ENCODE results near the gene LRRC23.

LRRC23 gene

DNA sequence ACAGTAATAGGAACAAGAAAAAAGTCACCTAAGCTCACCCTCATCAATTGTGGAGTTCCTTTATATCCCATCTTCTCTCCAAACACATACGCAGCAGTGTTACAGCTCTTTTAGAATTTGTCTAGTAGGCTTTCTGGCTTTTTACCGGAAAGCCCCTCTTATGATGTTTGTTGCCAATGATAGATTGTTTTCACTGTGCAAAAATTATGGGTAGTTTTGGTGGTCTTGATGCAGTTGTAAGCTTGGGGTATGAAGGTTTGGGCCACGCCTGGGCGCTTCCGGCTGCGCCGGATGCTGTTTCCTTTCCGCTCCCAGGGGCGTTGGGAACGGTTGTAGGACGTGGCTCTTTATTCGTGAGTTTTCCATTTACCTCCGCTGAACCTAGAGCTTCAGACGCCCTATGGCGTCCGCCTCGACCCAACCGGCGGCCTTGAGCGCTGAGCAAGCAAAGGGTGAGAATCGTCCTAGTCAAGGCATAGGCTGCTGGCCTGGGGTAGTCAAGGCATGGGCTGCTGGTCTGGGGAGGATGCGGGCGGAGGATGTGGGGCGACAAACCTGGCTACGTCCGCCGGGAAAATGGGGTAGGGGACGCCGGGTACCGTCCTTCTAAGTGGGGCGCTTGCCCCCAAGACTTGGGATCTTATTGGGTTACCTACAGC lies 39.2 kb downstream of the LRRC23 start, which contains the start of the genes C12orf57 and RNU7-1:
Gene C12orf57, plus strand, starts transcription at position 301 of the 659 bp plus-strand sequence. Its CDS starts 100 bp downstream, at position 401.
Gene RNU7-1, plus strand, starts transcription at position 95 of the 659 bp plus-strand sequence.
- peak; percentile 66 for DNase-seq (ENCODE audit: low read depth)

DNA sequence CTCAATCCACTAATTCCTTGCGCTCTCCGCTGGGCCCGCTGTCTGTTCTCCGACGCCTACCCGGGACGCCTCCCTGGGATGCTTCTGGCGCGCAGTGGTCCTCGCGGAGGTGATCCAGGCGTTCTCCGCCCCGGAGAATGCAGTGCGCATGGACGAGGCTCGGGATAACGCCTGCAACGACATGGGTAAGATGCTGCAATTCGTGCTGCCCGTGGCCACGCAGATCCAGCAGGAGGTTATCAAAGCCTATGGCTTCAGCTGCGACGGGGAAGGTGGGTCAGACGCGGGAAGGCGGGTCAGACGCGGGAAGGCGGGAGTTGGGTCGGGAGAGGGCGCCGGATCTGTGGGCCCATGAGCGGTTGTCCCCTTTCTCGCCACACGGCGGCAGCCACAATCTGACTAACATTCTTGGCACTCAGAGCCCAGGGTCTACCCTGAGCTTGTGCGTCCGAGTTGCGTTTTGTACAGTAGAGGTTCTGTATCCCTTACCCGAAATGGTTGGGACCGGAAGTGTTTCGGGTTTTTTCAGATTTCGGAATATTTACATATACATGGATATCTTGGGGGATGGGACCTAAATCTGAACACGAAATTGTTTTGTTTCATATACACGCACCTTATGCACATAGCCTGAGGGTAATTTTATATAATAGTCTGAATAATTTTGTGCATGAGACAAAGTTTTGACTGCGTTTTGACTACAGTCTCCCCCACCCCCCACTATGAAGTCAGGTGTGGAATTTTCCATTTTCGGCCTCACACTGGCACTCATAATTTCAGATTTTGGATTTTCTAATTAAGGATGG lies 40.0 kb downstream of the LRRC23 start:
- DNase-seq (ENCODE audit: low read depth): peak; percentile 77

DNA sequence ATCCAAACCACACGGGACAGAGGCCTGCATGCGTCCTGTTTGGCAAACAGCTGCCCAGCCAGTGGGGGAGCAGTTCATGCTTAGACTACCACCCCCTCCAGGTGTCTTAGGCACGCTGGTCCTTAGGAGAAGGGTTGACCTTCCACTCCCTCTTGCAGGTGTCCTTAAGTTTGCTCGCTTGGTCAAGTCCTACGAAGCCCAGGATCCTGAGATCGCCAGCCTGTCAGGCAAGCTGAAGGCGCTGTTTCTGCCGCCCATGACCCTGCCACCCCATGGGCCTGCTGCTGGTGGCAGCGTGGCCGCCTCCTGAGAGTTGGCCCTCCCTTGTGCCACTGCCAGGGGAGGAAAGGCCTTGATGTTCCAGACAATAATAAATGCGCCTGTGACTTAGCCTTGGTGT lies 41.0 kb downstream of the LRRC23 start:
- DNase-seq (ENCODE audit: low read depth): no peak

DNA sequence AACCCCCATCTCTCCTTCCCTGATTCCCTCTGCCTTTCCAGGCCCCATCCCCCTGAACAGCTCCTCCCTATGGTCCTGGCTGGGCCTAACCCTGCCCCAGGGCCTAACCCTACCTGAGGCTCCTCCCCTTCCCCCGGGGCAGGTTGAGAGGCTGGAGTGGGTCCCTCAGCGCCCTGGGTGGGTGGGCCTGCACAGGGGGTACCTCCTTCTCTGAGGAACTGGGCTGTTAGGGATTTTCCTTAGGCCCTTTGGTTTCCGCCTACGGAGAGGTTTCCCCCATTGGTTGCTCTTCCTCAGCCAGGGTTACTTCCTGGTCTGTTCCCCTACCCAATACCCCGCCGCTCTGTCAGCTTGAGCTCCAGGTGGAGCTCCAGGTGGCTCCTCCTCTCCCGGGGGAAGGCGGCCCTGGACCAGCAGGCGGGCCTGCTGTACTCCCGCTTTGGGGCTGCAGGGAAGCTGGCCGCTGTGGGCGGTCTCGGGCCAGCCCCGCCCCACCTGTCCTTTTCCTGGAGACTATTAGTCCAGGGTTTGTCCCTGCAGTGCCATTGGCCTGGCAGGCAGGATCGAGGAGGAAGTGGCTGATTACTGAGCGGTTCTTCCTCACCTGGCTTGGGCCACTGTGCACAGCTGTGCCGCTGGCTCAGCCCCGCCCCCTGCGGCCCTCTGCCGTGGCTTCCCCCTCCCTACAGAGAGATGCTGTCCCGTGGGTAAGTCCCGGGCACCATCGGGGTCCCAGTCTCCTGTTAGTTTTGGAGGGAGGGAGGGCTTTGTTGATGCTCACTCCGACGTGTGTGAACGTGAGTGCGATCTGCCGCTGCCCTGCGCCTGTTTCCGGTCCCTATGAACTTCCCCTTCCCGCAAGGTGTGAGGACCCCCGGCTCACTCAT lies 41.7 kb downstream of the LRRC23 start:
- no peak for DNase-seq (ENCODE audit: low read depth)

DNA sequence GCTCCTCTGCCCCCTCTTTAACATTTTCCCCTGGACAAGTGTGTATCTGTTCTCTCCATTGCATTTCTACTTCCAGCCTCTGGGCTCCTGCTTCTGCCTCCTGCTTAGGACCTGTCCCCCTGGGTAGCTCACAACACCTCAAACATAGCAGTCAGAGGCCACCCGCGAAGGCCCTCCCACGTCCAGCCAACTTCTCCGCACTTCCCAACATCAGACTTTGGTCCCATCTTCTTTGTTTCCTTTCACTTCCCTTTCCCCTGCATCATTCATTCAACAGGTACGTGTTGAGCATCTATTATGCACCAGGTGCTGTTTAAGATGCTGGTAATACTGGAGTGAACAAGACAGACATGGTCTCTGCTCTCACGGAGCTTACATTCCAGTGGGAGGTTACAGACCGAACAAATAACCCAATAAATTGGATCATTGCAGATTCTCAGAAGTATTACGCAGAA lies 42.3 kb downstream of the LRRC23 start:
- DNase-seq (ENCODE audit: low read depth): no peak

DNA sequence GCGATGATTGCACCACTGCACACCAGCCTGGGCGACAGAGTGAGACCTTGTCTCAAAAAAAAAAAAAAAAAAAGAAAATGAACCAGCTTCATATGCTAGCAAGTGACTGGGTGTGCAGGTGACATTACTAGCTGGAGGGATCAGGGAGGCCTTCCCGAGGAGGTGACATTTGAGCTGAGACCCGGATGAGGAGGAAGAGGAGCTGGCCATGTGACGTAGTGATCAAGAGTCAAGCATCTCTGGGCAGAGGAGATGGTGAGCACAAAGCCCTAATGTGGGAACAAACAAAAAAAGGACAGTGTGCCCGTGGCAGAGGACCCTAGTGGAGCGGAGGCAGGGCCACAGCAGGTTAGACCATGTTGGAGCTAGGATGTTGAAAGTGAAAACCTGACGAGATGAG lies 43.0 kb downstream of the LRRC23 start:
- DNase-seq (ENCODE audit: low read depth): no peak

DNA sequence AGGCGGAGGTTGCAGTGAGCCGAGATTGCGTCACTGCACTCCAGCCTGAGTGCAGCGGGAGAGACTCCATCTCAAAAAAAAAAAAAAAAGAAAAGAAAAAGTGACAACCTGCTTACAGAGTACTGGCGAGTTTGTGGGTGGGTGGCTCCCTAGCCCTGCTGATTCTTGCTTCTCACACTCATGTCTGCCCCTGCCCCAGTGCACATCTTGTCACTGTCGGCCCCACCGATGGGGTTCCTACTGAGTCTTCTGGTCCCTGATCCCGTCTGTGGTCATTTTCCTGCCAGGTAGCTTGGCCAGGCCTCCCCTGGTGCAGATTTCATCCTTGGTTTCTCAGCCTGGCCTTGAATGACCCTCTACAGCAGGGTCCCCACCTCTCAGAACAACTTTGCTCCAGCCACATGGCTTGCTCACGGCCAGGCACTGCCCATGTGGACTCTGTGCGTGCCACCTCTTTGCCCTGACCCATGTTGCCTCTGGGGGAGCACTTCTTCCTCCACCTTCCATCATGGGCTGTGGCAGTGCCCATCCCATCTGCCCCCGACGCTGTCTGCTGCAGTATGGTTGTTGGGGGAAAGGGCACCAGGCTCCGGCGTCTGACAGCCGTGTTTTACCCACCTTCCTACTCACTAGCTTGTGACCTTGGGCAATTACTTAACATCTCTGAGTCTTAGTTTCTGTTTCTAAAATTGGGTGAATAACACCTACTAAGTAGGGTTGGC lies 44.4 kb downstream of the LRRC23 start:
- no peak for DNase-seq (ENCODE audit: low read depth)

DNA sequence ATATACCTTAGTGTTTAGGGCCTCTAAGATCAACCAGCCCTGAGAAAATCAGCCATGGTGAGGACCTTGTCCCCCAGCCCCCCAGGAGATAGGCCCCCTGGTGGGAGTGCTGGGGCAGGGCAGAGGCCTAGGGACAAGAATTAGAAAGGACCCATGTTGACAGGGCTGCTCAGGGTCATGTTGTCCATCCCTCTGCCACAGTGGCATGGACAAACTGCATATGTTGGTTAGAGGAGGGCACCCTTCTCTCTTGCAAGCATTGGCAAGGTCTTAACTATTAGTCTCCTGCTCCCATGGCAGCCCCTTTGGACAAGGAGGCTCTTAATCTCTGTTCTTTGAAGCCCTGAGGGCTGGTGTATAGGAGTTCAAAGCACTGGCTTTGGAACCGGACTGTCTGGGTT lies 45.8 kb downstream of the LRRC23 start:
- DNase-seq (ENCODE audit: low read depth): no peak

DNA sequence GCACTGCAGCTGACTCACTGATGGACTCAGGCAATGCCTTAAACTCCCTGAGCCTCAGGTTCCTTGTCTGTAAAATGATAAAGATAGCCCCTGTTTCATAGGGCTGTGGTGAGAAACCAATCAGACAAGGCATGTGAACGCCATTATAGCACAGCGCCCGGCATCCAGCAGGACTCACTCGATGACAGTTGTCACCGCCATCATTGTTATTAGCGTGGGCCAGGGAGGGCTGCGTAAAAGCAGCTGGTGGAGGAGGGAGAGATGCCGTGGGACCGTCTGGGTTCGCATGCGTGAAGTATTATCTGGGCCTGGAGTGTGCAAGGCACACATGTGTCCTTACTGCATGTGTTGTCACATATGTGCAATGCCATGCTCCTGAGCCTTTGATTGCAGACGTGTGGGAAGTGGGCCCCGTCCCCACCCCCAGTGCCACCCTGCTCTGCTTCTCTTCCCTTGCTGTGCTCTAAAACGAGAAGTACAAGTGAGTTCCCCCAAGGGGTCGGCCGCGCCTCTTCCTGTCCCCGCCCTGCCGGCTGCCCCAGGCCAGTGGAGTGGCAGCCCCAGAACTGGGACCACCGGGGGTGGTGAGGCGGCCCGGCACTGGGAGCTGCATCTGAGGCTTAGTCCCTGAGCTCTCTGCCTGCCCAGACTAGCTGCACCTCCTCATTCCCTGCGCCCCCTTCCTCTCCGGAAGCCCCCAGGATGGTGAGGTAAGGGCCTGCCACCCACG lies 46.4 kb downstream of the LRRC23 start, which contains the start of gene PTPN6:
Gene PTPN6, plus strand, starts transcription at position 546 of the 730 bp plus-strand sequence. Its CDS starts 157 bp downstream, at position 703.
- DNase-seq (ENCODE audit: low read depth): no peak

DNA sequence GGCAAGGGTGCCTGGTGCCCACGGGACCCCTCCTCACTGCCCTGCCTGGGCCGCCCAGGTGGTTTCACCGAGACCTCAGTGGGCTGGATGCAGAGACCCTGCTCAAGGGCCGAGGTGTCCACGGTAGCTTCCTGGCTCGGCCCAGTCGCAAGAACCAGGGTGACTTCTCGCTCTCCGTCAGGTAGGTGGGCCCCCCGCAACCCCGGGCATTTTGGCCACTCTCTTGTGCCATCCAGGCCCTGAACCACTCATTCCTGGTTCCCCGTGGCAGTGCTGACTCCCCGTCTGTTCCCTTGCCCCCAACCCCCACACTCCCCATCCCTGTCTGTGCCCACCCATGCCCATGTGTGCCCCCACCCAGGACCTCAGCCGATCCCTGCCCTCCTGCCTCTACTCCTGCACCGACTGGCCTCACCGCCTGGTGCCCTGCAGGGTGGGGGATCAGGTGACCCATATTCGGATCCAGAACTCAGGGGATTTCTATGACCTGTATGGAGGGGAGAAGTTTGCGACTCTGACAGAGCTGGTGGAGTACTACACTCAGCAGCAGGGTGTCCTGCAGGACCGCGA lies 47.0 kb downstream of the LRRC23 start:
- DNase-seq (ENCODE audit: low read depth): no peak

DNA sequence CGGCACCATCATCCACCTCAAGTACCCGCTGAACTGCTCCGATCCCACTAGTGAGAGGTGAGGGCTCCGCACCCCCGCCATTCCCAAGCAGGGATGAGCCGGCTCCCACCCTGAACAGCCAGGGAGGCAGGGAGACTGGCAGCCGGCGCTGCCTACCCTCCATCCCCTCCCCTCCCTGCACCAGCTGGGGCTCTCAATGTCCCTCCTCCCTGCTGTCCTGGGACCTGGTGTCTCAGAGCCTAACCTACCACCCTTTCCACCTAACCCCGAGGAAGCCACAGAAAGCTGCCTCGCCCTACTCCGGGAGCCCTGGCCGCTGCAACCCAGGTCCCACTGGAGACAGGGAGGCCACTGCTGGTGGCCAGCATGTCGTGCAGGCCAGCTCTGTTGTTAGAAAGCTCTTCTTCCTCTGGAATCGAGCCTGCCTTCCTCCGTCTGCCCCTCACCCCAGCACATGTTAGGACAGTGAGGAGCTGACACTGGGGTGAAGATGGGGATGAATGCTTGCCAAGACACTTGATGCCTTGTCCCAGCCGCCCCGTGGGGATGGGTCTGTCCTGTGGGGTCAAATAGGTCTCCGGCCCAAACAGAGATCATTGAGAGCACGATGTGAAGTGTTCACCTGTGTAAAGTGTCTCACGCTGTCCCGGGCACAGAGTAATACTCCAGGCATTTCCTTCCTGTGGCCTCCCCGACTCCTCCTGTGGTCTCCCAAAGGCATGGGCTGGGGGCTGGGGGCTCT lies 47.7 kb downstream of the LRRC23 start:
- DNase-seq (ENCODE audit: low read depth): no peak

DNA sequence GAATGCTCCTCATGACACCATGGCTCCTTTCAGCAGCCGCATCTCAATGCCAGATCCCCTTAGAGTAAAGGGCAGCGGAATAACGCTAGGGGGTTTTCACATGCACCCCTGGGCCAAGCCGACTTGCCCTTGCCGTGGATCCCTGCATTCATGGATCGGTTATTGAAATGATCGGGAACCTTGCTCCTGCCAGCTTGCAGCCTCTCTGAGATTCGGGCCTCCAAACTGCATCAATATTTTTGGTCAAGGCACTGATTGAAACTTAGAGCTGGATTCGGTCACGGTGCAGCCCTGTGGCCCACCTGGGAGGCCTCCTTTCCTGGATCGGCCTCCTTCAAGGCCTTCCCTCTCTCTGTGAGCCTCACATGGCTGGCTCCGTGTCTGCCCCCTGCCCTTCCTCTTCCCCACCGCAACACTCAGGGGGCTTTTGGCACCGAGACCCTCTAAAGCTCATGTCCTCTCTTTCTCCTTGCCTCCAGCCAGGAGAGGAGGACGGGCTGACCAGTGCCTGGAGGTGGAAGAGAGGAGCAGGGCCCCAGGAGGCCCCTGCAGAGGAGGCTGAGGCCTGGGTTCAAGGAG lies 48.3 kb downstream of the LRRC23 start:
- no peak for DNase-seq (ENCODE audit: low read depth)

DNA sequence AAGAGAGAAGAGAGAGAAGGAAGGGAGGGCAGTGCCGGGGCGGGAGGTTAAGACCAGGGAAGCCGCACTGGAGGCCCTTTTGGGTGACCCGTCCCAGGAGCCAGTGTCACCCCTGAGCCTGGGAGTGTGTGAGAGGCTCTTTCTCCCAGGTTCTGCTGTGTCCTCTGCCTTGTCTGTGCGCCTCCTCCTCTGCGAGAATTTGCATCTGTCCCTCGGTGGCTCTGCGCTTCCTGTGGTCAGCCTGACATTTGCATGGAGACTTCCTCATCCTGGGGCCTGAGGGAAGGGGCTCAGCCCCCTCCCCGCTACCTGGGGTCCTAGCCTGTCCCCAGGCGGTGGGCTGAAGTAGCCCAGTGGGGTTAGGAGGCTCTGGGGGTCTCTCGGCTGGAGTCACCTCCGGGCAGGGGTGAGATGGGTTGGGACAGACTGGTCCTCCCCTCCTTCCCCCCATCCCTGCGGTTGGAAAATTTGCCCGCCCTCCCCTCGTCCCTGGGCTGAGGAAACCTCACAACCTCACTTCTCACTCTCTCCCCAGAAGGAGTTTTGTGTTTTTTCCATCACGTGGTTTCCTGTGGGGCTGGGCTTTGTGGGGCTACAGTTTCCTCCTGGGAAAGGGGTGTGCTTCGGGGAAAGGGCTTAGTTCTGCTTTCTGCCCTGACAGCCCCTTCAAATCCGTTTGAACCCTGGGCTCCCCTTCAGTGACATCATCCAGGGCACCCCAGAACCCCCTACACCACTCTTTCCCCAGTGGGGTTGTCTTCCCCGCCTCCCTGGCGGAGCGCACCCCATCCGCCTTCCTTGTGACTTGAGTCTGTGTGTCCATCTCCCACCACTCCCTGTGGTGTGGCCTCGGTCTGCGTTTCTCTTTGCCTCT lies 49.1 kb downstream of the LRRC23 start:
- peak; percentile 74 for DNase-seq (ENCODE audit: low read depth)

DNA sequence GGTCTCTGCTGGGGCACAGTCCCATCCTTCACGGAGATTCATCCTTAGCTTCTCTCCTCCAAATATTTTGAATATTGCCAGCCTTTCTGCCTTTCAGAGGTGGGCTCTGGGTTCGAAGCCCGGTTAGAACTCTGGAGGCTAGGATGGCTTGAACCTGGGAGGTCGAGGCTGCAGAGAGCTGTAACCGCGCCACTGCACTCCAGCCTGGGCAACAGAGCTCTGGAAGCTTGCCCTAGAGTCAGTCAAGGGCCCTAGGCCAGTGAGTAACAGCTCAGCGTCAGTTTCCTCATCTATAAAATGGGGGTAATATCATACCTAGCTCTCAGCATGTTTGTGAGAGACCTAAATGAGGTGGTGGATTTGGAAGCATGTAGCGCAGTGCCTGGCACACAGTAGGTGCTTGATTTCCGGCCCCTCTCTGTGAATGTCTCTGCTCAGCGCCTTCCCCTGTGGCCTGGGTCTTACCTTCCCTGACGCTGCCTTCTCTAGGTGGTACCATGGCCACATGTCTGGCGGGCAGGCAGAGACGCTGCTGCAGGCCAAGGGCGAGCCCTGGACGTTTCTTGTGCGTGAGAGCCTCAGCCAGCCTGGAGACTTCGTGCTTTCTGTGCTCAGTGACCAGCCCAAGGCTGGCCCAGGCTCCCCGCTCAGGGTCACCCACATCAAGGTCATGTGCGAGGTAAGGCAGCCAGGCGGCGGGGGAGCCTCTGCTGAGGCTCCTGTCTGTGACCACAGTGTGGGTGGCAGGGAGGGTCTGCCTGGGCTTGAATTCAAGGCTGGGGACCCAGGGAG lies 49.9 kb downstream of the LRRC23 start:
- no peak for DNase-seq (ENCODE audit: low read depth)

DNA sequence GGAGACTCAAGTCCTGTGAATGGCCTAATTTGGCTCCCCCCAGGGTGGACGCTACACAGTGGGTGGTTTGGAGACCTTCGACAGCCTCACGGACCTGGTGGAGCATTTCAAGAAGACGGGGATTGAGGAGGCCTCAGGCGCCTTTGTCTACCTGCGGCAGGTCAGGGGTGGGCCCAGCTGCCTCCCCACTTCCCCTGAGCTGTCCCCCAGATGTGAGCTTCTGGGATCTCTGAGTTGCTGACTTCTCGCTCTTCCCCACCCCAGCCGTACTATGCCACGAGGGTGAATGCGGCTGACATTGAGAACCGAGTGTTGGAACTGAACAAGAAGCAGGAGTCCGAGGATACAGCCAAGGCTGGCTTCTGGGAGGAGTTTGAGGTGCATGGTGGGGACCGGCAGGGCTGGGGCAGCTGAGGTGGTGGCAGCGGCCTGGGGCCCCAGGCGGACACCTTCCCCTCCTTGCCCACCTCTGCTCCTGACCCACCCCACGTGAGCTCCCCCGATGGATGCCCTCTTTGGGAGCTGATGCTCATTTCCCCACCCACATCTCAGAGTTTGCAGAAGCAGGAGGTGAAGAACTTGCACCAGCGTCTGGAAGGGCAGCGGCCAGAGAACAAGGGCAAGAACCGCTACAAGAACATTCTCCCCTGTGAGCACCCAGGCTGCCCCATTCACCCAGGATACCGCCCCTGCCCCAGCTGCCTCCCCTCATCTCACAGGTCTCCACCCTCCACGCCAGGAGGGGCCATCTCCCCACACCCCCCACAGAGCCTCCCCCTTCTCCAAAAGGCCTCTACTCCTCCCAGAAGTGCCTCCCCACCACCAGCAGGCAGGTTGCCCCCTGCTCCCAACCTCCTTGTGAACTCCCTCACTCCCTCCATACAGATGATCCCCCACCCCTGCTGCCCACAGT lies 50.7 kb downstream of the LRRC23 start:
- no peak for DNase-seq (ENCODE audit: low read depth)

DNA sequence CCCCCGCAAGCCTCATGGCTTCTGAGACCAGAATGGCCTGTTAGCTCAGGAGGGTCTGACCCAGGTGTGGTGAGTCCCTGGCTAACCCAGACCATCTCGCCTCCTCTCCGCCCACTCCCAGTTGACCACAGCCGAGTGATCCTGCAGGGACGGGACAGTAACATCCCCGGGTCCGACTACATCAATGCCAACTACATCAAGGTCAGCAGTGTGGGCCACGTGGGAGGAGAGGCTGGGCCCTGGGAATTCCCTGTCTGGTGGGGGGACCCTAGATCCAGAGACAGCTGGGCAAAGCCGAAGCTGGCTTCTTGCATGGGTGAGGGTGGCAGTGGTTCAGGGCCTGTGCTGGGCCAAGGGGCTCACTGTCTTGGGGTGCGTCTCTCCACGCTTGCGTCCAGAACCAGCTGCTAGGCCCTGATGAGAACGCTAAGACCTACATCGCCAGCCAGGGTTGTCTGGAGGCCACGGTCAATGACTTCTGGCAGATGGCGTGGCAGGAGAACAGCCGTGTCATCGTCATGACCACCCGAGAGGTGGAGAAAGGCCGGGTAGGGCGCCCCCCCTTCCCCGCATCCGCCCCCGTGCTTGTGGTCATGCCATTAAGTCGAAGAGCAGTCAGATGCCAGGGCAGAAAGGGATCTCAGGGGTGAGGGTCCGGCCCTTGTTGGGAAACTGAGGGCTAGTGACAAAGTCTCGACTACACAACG lies 51.6 kb downstream of the LRRC23 start:
- no peak for DNase-seq (ENCODE audit: low read depth)

All from activated T-helper 9 cell treated with anti-CD3 and anti-CD28 coated beads, Interleukin-2, amount 50 U/mL, for 16 hours (primary cell).